HG02981 (cell line): ENCODE data around the gene GGPS1.
"Not testable (repeated sequence)": the region's sequence is repeated elsewhere in the genome, so short reads cannot be mapped to it uniquely, and the experiment has no call there.

Source experiments
- ATAC-seq: cut with Tn5 transposase; IDR thresholded peaks from one replicate; pipeline ENCODE4 v1.9.1; 2021; ENCODE audit warnings: mild to moderate bottlenecking, moderate library complexity; ENCODE audit not compliant: unreplicated experiment

Gene GGPS1

GRCh38 chr1:235336903-235337302, 8.5 kb downstream of the GGPS1 start:
- ATAC-seq, result no peak

- ATAC-seq, result no peak
Measured at GRCh38 chr1:235339746-235340145, 11.4 kb downstream of the GGPS1 start.

GRCh38 chr1:235341334-235341733, 13.0 kb downstream of the GGPS1 start:
- ATAC-seq, result no peak

- ATAC-seq, result no peak
Measured at GRCh38 chr1:235342039-235342438, 13.7 kb downstream of the GGPS1 start.

GRCh38 chr1:235342471-235342870, 14.1 kb downstream of the GGPS1 start:
- ATAC-seq, result no peak

- ATAC-seq, result no peak
Measured at GRCh38 chr1:235343726-235344125, 15.4 kb downstream of the GGPS1 start.

GRCh38 chr1:235351441-235351840, 23.1 kb downstream of the GGPS1 start:
- ATAC-seq, result no peak

- ATAC-seq, result no peak
Measured at GRCh38 chr1:235351898-235352297, 23.5 kb downstream of the GGPS1 start.

- ATAC-seq, result no peak
Measured at GRCh38 chr1:235357485-235358373, 29.4 kb downstream of the GGPS1 start.

- ATAC-seq, result no peak
Measured at GRCh38 chr1:235358899-235359298, 30.5 kb downstream of the GGPS1 start.

GRCh38 chr1:235364189-235364588, 35.8 kb downstream of the GGPS1 start:
- not testable (repeated sequence) for ATAC-seq

- ATAC-seq, result no peak
Measured at GRCh38 chr1:235366286-235366685, 37.9 kb downstream of the GGPS1 start.

- peak; percentile 100 for ATAC-seq
Measured at GRCh38 chr1:235367000-235367908, 38.9 kb downstream of the GGPS1 start, which contains the start of gene TBCE. Gene TBCE (plus strand): TSS chr1:235367427. CDS start chr1:235380050, 12,623 bp downstream.

GRCh38 chr1:235368428-235368827, 40.1 kb downstream of the GGPS1 start:
- ATAC-seq, result no peak

- no peak for ATAC-seq
Measured at GRCh38 chr1:235369802-235370201, 41.4 kb downstream of the GGPS1 start.

GRCh38 chr1:235375919-235376605, 47.7 kb downstream of the GGPS1 start:
- no peak for ATAC-seq

- not testable (repeated sequence) for ATAC-seq
Measured at GRCh38 chr1:235378134-235378735, 49.9 kb downstream of the GGPS1 start.

- not testable (repeated sequence) for ATAC-seq
Measured at GRCh38 chr1:235381955-235382739, 53.8 kb downstream of the GGPS1 start.

GRCh38 chr1:235385633-235386032, 57.3 kb downstream of the GGPS1 start:
- not testable (repeated sequence) for ATAC-seq

- no peak for ATAC-seq
Measured at GRCh38 chr1:235391874-235392273, 63.5 kb downstream of the GGPS1 start.
